Measurements from ENCODE around the gene KRT6A.

Gene KRT6A

GRCh38 chr12:52445876-52446275, 47.2 kb downstream of the KRT6A start:
- Histone ChIP-seq H3K4me1 (ENCODE audit: control insufficient read depth, insufficient read depth, low read length) (peaks cover 6% of the 10 kb centered on the region), H3K4me3 (ENCODE audit: low read length) (no peak overlapping the region), H3K36me3 (ENCODE audit: control insufficient read depth, insufficient read depth, low read length) (no peaks in the 10 kb centered on the region), H3K9ac (ENCODE audit: low read length) (no peak overlapping the region), H3K27me3 (ENCODE audit: control insufficient read depth, insufficient read depth, low read length) (no peaks in the 10 kb centered on the region), H3K9me3 (ENCODE audit: control insufficient read depth, low read length) (no peaks in the 10 kb centered on the region)

GRCh38 chr12:52444647-52445595, 48.1 kb downstream of the KRT6A start:
- Histone ChIP-seq H3K27me3 (ENCODE audit: control insufficient read depth, insufficient read depth, low read length) (no peaks in the 10 kb centered on the region), H3K4me3 (ENCODE audit: low read length) (no peak overlapping the region), H3K4me1 (ENCODE audit: control insufficient read depth, insufficient read depth, low read length) (peaks cover 6% of the 10 kb centered on the region), H3K9me3 (ENCODE audit: control insufficient read depth, low read length) (no peaks in the 10 kb centered on the region), H3K36me3 (ENCODE audit: control insufficient read depth, insufficient read depth, low read length) (no peaks in the 10 kb centered on the region), H3K9ac (ENCODE audit: low read length) (no peak overlapping the region)

- Histone ChIP-seq H3K4me3 (ENCODE audit: low read length) (no peak overlapping the region), H3K27me3 (ENCODE audit: control insufficient read depth, insufficient read depth, low read length) (no peaks in the 10 kb centered on the region), H3K9ac (ENCODE audit: low read length) (no peak overlapping the region), H3K36me3 (ENCODE audit: control insufficient read depth, insufficient read depth, low read length) (no peaks in the 10 kb centered on the region), H3K4me1 (ENCODE audit: control insufficient read depth, insufficient read depth, low read length) (peaks cover 7% of the 10 kb centered on the region), H3K9me3 (ENCODE audit: control insufficient read depth, low read length) (no peaks in the 10 kb centered on the region)
These were observed 49.1 kb downstream of the KRT6A start for GRCh38 chr12:52443966-52444365.

- Histone ChIP-seq H3K9ac (ENCODE audit: low read length) (no peak overlapping the region), H3K4me1 (ENCODE audit: control insufficient read depth, insufficient read depth, low read length) (peaks cover 12% of the 10 kb centered on the region), H3K9me3 (ENCODE audit: control insufficient read depth, low read length) (no peaks in the 10 kb centered on the region), H3K4me3 (ENCODE audit: low read length) (no peak overlapping the region), H3K27me3 (ENCODE audit: control insufficient read depth, insufficient read depth, low read length) (no peaks in the 10 kb centered on the region), H3K36me3 (ENCODE audit: control insufficient read depth, insufficient read depth, low read length) (no peaks in the 10 kb centered on the region)
These were observed 50.4 kb downstream of the KRT6A start for GRCh38 chr12:52442600-52443061.

- no peaks in the 10 kb centered on the region for H3K36me3 ChIP-seq (ENCODE audit: control insufficient read depth, insufficient read depth, low read length)
- H3K27me3 ChIP-seq (ENCODE audit: control insufficient read depth, insufficient read depth, low read length), result no peaks in the 10 kb centered on the region
- peaks cover 25% of the 10 kb centered on the region for H3K4me1 ChIP-seq (ENCODE audit: control insufficient read depth, insufficient read depth, low read length)
- H3K4me3 ChIP-seq (ENCODE audit: low read length), result no peak overlapping the region
- no peak overlapping the region for H3K9ac ChIP-seq (ENCODE audit: low read length)
- H3K9me3 ChIP-seq (ENCODE audit: control insufficient read depth, low read length), result no peaks in the 10 kb centered on the region
These were observed 51.6 kb downstream of the KRT6A start for GRCh38 chr12:52441320-52441911.

- Histone ChIP-seq H3K4me1 (ENCODE audit: control insufficient read depth, insufficient read depth, low read length) (peaks cover 30% of the 10 kb centered on the region), H3K36me3 (ENCODE audit: control insufficient read depth, insufficient read depth, low read length) (no peaks in the 10 kb centered on the region), H3K9ac (ENCODE audit: low read length) (no peak overlapping the region), H3K27me3 (ENCODE audit: control insufficient read depth, insufficient read depth, low read length) (no peaks in the 10 kb centered on the region), H3K9me3 (ENCODE audit: control insufficient read depth, low read length) (no peaks in the 10 kb centered on the region), H3K4me3 (ENCODE audit: low read length) (no peak overlapping the region)
These were observed 52.2 kb downstream of the KRT6A start for GRCh38 chr12:52440821-52441319.

- Histone ChIP-seq H3K9me3 (ENCODE audit: control insufficient read depth, low read length) (no peaks in the 10 kb centered on the region), H3K4me1 (ENCODE audit: control insufficient read depth, insufficient read depth, low read length) (peaks cover 39% of the 10 kb centered on the region), H3K36me3 (ENCODE audit: control insufficient read depth, insufficient read depth, low read length) (no peaks in the 10 kb centered on the region), H3K9ac (ENCODE audit: low read length) (no peak overlapping the region), H3K4me3 (ENCODE audit: low read length) (no peak overlapping the region), H3K27me3 (ENCODE audit: control insufficient read depth, insufficient read depth, low read length) (no peaks in the 10 kb centered on the region)
These were observed 53.2 kb downstream of the KRT6A start for GRCh38 chr12:52439845-52440244.

GRCh38 chr12:52439420-52439819, 53.6 kb downstream of the KRT6A start:
- Histone ChIP-seq H3K9me3 (ENCODE audit: control insufficient read depth, low read length) (no peaks in the 10 kb centered on the region), H3K4me1 (ENCODE audit: control insufficient read depth, insufficient read depth, low read length) (peaks cover 37% of the 10 kb centered on the region), H3K36me3 (ENCODE audit: control insufficient read depth, insufficient read depth, low read length) (no peaks in the 10 kb centered on the region), H3K4me3 (ENCODE audit: low read length) (no peak overlapping the region), H3K27me3 (ENCODE audit: control insufficient read depth, insufficient read depth, low read length) (no peaks in the 10 kb centered on the region), H3K9ac (ENCODE audit: low read length) (no peak overlapping the region)

GRCh38 chr12:52438305-52439301, 54.5 kb downstream of the KRT6A start:
- no peaks in the 10 kb centered on the region for H3K36me3 ChIP-seq (ENCODE audit: control insufficient read depth, insufficient read depth, low read length)
- no peak overlapping the region for H3K9ac ChIP-seq (ENCODE audit: low read length)
- no peak overlapping the region for H3K4me3 ChIP-seq (ENCODE audit: low read length)
- H3K4me1 ChIP-seq (ENCODE audit: control insufficient read depth, insufficient read depth, low read length), result peaks cover 34% of the 10 kb centered on the region
- no peaks in the 10 kb centered on the region for H3K27me3 ChIP-seq (ENCODE audit: control insufficient read depth, insufficient read depth, low read length)
- H3K9me3 ChIP-seq (ENCODE audit: control insufficient read depth, low read length), result no peaks in the 10 kb centered on the region

GRCh38 chr12:52437508-52437907, 55.5 kb downstream of the KRT6A start:
- H3K9ac ChIP-seq (ENCODE audit: low read length), result no peak overlapping the region
- H3K4me3 ChIP-seq (ENCODE audit: low read length), result no peak overlapping the region
- no peaks in the 10 kb centered on the region for H3K36me3 ChIP-seq (ENCODE audit: control insufficient read depth, insufficient read depth, low read length)
- peaks cover 34% of the 10 kb centered on the region for H3K4me1 ChIP-seq (ENCODE audit: control insufficient read depth, insufficient read depth, low read length)
- H3K9me3 ChIP-seq (ENCODE audit: control insufficient read depth, low read length), result no peaks in the 10 kb centered on the region
- no peaks in the 10 kb centered on the region for H3K27me3 ChIP-seq (ENCODE audit: control insufficient read depth, insufficient read depth, low read length)

Measured in mucosa of stomach (tissue), 1 donor.